Measurements from ENCODE around the gene ZEB2. TPM values are rescaled to one million over a fixed set of nuclear protein-coding genes. Genes with fewer than 3 reads are reported as not detected.

Gene ZEB2
- total RNA-seq, 1 experiment from 2014 or later, result 1.1 TPM

- Histone ChIP-seq H3K4me1 (ENCODE audit: control insufficient read depth, insufficient read depth, low read length) (no peaks in the 10 kb centered on the region), H3K9me3 (ENCODE audit: control insufficient read depth, insufficient read depth, low read depth, low read length) (no peaks in the 10 kb centered on the region), H3K27ac (ENCODE audit: low read length) (no peak overlapping the region), H3K36me3 (ENCODE audit: control insufficient read depth, insufficient read depth, low read length) (no peaks in the 10 kb centered on the region), H3K4me3 (ENCODE audit: low read depth in 2 of 2, low read length in 2 of 2) (no peak overlapping the region), H3K27me3 (ENCODE audit: control insufficient read depth, insufficient read depth, low read length) (peaks cover 2% of the 10 kb centered on the region; the same call in 1 of the 2 replicates)
- ChIA-PET POLR2A (interaction anchor here (0.6 kb wide), 1 partner anchor 51 kb away, joined by 7 read pairs; no protein-coding TSS in a partner anchor), CTCF (no interaction called here)
- intact Hi-C loops (cut with micrococcal nuclease; ENCODE audit: unreplicated experiment), result no loop called here
- DNase-seq (ENCODE audit: low read depth, low spot score) (no peak), ATAC-seq (no peak)
- TF ChIP-seq TCF7L2 (IDR thresholded peaks at IDR 0.05; ENCODE audit: low read depth, low read length) (no peak), SIN3A (IDR thresholded peaks at IDR 0.05; ENCODE audit: borderline replicate concordance, insufficient read depth, low read depth, low read length) (no peak), POLR2AphosphoS5 (IDR thresholded peaks at IDR 0.05; ENCODE audit: low read depth, low read length) (no peak), CTCF (IDR thresholded peaks at IDR 0.05) (no peak)
- TF ChIP-seq, protein P1, sequence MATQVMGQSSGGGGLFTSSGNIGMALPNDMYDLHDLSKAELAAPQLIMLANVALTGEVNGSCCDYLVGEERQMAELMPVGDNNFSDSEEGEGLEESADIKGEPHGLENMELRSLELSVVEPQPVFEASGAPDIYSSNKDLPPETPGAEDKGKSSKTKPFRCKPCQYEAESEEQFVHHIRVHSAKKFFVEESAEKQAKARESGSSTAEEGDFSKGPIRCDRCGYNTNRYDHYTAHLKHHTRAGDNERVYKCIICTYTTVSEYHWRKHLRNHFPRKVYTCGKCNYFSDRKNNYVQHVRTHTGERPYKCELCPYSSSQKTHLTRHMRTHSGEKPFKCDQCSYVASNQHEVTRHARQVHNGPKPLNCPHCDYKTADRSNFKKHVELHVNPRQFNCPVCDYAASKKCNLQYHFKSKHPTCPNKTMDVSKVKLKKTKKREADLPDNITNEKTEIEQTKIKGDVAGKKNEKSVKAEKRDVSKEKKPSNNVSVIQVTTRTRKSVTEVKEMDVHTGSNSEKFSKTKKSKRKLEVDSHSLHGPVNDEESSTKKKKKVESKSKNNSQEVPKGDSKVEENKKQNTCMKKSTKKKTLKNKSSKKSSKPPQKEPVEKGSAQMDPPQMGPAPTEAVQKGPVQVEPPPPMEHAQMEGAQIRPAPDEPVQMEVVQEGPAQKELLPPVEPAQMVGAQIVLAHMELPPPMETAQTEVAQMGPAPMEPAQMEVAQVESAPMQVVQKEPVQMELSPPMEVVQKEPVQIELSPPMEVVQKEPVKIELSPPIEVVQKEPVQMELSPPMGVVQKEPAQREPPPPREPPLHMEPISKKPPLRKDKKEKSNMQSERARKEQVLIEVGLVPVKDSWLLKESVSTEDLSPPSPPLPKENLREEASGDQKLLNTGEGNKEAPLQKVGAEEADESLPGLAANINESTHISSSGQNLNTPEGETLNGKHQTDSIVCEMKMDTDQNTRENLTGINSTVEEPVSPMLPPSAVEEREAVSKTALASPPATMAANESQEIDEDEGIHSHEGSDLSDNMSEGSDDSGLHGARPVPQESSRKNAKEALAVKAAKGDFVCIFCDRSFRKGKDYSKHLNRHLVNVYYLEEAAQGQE (IDR thresholded peaks at IDR 0.05; ENCODE audit: insufficient read depth in 1 of 2, low read depth in 2 of 2, low read length in 1 of 2), result no peak
- BruUV-seq (replicated peaks), result no TSS peak
- in situ Hi-C loops (cut with HindIII; ENCODE audit: low pct_unique_long_range_greater_than_20kb, low sequenced_read_pairs), result no loop called here
Measured at GRCh38 chr2:144500563-144500962, 19.4 kb downstream of the ZEB2 start.

DNA sequence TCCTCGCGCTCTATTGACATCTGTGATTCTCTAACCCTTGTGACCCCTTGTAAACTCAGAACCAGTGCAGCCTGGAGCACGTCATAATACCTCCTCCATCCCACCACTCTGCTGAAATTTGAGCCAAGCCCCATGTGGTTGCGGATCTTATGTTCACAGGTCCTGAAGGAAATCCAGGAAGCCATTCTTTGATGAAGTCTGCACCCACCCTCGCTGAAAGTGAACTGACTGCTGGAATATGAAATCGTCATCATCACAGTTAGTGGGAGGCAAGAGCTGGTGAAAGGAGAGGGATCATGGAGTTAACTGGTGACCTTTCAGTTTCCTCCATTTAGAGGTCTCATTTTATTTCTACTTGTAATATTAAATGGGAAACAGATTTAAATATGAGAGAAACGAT is 21.6 kb downstream of the ZEB2 start:
- H3K27ac ChIP-seq (ENCODE audit: low read length), result no peak overlapping the region
- no peak overlapping the region for H3K4me3 ChIP-seq (ENCODE audit: low read depth in 2 of 2, low read length in 2 of 2)
- ChIA-PET CTCF (no interaction called here), POLR2A (no interaction called here)
- DNase-seq (ENCODE audit: low read depth, low spot score), result no peak
- in situ Hi-C loops (cut with HindIII; ENCODE audit: low pct_unique_long_range_greater_than_20kb, low sequenced_read_pairs), result no loop called here
- no peaks in the 10 kb centered on the region for H3K36me3 ChIP-seq (ENCODE audit: control insufficient read depth, insufficient read depth, low read length)
- TF ChIP-seq CTCF (IDR thresholded peaks at IDR 0.05), result no peak
- TF ChIP-seq POLR2AphosphoS5 (IDR thresholded peaks at IDR 0.05; ENCODE audit: low read depth, low read length), result no peak
- TF ChIP-seq SIN3A (IDR thresholded peaks at IDR 0.05; ENCODE audit: borderline replicate concordance, insufficient read depth, low read depth, low read length), result no peak
- TF ChIP-seq, protein P1 (IDR thresholded peaks at IDR 0.05; ENCODE audit: insufficient read depth in 1 of 2, low read depth in 2 of 2, low read length in 1 of 2), result no peak
- TF ChIP-seq TCF7L2 (IDR thresholded peaks at IDR 0.05; ENCODE audit: low read depth, low read length), result no peak
- no peaks in the 10 kb centered on the region for H3K9me3 ChIP-seq (ENCODE audit: control insufficient read depth, insufficient read depth, low read depth, low read length)
- H3K27me3 ChIP-seq (ENCODE audit: control insufficient read depth, insufficient read depth, low read length), result no peaks in the 10 kb centered on the region; the same call in 1 of the 2 replicates
- no TSS peak for BruUV-seq (replicated peaks)
- H3K4me1 ChIP-seq (ENCODE audit: control insufficient read depth, insufficient read depth, low read length), result no peaks in the 10 kb centered on the region
- intact Hi-C loops (cut with micrococcal nuclease; ENCODE audit: unreplicated experiment), result no loop called here
- no peak for ATAC-seq

Data from Panc1 (cell line).